ENCODE data around the gene SPATA13. TPM values are rescaled to one million over a fixed set of nuclear protein-coding genes. Genes with fewer than 3 reads are reported as not detected.

The SPATA13 gene
- total and polyA plus RNA-seq, 2 donors from 2014 or later = 12.3 to 69.2 TPM

DNA sequence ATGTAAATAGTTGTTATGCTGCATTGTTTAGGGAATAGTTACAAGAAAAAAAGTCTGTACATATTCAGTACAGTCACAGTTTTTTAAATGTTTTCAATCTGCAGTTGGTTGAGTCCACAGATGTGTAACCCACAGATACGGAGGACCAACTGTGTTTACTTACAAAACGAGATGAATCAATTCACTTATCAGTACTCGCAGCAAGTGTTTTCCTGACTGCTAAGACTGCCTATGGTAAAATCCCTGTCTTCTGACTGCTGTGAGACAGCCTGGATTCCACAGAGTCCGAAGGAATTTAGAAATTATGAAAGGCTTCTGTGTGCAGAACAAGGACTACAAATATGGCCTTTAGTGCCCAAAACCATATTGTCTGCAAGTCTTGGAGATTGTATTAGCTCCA, 103.1 kb downstream of the SPATA13 start:
- Histone ChIP-seq H3K27me3 (ENCODE audit: control insufficient read depth, insufficient read depth, low read length) (no peaks in the 10 kb centered on the region), H3K27ac (ENCODE audit: low read depth in 2 of 2, low read length in 2 of 2) (peak overlapping the region in 1 of 2 donors; percentile 20), H3K9ac (ENCODE audit: low read length in 3 of 3) (no peak overlapping the region), H3K9me3 (ENCODE audit: control insufficient read depth in 2 of 3, insufficient read depth in 1 of 3, low read length in 3 of 3) (no peaks in the 10 kb centered on the region), H3K4me3 (ENCODE audit: low read length in 3 of 3) (no peak overlapping the region), H3K4me1 (ENCODE audit: control insufficient read depth in 2 of 3, insufficient read depth in 2 of 3, low read depth in 1 of 3, low read length in 3 of 3) (peaks cover 3 to 26% (median 25%) of the 10 kb centered on the region in 3 donors), H3K36me3 (ENCODE audit: control insufficient read depth in 2 of 3, insufficient read depth in 3 of 3, low read length in 3 of 3) (peaks cover 0 to under 1% (median 0%) of the 10 kb centered on the region in 3 donors)
- TF ChIP-seq, protein P1, sequence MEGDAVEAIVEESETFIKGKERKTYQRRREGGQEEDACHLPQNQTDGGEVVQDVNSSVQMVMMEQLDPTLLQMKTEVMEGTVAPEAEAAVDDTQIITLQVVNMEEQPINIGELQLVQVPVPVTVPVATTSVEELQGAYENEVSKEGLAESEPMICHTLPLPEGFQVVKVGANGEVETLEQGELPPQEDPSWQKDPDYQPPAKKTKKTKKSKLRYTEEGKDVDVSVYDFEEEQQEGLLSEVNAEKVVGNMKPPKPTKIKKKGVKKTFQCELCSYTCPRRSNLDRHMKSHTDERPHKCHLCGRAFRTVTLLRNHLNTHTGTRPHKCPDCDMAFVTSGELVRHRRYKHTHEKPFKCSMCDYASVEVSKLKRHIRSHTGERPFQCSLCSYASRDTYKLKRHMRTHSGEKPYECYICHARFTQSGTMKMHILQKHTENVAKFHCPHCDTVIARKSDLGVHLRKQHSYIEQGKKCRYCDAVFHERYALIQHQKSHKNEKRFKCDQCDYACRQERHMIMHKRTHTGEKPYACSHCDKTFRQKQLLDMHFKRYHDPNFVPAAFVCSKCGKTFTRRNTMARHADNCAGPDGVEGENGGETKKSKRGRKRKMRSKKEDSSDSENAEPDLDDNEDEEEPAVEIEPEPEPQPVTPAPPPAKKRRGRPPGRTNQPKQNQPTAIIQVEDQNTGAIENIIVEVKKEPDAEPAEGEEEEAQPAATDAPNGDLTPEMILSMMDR (IDR thresholded peaks at IDR 0.05; ENCODE audit: borderline replicate concordance, extremely low read depth, insufficient read depth) = no peak
- intact Hi-C loops (cut with DNase I) = no loop called here
- DNase-seq (no peak), FAIRE-seq (no peak)

DNA sequence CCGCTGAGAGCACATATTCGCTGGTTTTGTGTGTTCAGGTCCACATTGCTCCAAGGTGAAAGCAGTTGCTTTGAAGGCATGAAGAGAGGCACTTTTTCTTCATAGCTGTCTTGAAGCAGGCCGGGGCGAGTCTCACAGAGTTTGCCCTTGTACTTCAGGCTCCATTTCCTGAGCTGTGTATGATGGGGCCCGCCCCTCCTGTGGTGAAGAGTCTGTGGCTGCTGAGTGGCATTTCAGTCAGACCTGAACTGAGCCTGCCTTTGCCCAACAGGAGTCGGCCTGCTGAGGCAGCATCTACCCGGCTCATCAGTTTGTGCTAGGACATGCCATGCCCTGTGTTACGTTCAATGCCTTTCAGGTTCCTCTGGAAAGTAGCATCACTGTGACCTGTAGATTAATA, 104.5 kb downstream of the SPATA13 start:
- H3K27ac ChIP-seq (ENCODE audit: low read depth in 2 of 2, low read length in 2 of 2) = peak overlapping the region in 1 of 2 donors; percentile 30
- DNase-seq = no peak
- H3K4me1 ChIP-seq (ENCODE audit: control insufficient read depth in 2 of 3, insufficient read depth in 2 of 3, low read depth in 1 of 3, low read length in 3 of 3) = peaks cover 3 to 26% (median 25%) of the 10 kb centered on the region in 3 donors
- TF ChIP-seq, protein P1 (IDR thresholded peaks at IDR 0.05; ENCODE audit: borderline replicate concordance, extremely low read depth, insufficient read depth) = no peak
- H3K9me3 ChIP-seq (ENCODE audit: control insufficient read depth in 2 of 3, insufficient read depth in 1 of 3, low read length in 3 of 3) = no peaks in the 10 kb centered on the region
- intact Hi-C loops (cut with DNase I) = no loop called here
- H3K9ac ChIP-seq (ENCODE audit: low read length in 3 of 3) = no peak overlapping the region
- no peaks in the 10 kb centered on the region for H3K27me3 ChIP-seq (ENCODE audit: control insufficient read depth, insufficient read depth, low read length)
- no peaks in the 10 kb centered on the region for H3K36me3 ChIP-seq (ENCODE audit: control insufficient read depth in 2 of 3, insufficient read depth in 3 of 3, low read length in 3 of 3)
- no peak for FAIRE-seq
- no peak overlapping the region for H3K4me3 ChIP-seq (ENCODE audit: low read length in 3 of 3)

GRCh38 chr13:24265453-24265852, 104.9 kb downstream of the SPATA13 start:
- no peak overlapping the region for H3K27ac ChIP-seq (ENCODE audit: low read depth in 2 of 2, low read length in 2 of 2)
- intact Hi-C loops (cut with DNase I) = no loop called here

More at GRCh38 chr13:24265453-24265852, 104.9 kb downstream of the SPATA13 start:
- TF ChIP-seq, protein P1 (IDR thresholded peaks at IDR 0.05; ENCODE audit: borderline replicate concordance, extremely low read depth, insufficient read depth) = no peak
- DNase-seq (no peak), FAIRE-seq (no peak)
- Histone ChIP-seq H3K4me1 (ENCODE audit: control insufficient read depth in 2 of 3, insufficient read depth in 2 of 3, low read depth in 1 of 3, low read length in 3 of 3) (peaks cover 3 to 29% (median 28%) of the 10 kb centered on the region in 3 donors), H3K27me3 (ENCODE audit: control insufficient read depth, insufficient read depth, low read length) (no peaks in the 10 kb centered on the region), H3K4me3 (ENCODE audit: low read length in 3 of 3) (no peak overlapping the region), H3K9ac (ENCODE audit: low read length in 3 of 3) (no peak overlapping the region), H3K36me3 (ENCODE audit: control insufficient read depth in 2 of 3, insufficient read depth in 3 of 3, low read length in 3 of 3) (no peaks in the 10 kb centered on the region), H3K9me3 (ENCODE audit: control insufficient read depth in 2 of 3, insufficient read depth in 1 of 3, low read length in 3 of 3) (no peaks in the 10 kb centered on the region)

Data from kidney (tissue), 14 donors.